GM12878 (cell line): ENCODE data around the gene TTLL4.

ENCODE experiments used
- CTCF ChIP-seq, 3 experiments: IDR thresholded peaks in 2 of 3; conservative IDR thresholded peaks in 1 of 3; 2 replicates each; pipeline ENCODE4 v1.5.1; 2011; ENCODE audit warnings: low read depth in 3 of 3, low read length in 3 of 3, mild to moderate bottlenecking in 3 of 3, control low read depth in 2 of 3, moderate library complexity in 2 of 3, inconsistent platforms in 1 of 3, mixed read lengths in 1 of 3; ENCODE audit not compliant: control insufficient read depth in 2 of 3, insufficient read depth in 1 of 3; ENCODE audit errors: extremely low read depth in 1 of 3
- DPF2 ChIP-seq: fragments of 450-650 bp; IDR thresholded peaks from 2 replicates; pipeline ENCODE4 v1.6.1; 2017; ENCODE audit warnings: mild to moderate bottlenecking
- EZH2 ChIP-seq: IDR thresholded peaks from 2 replicates; pipeline ENCODE4 v1.6.1; 2012; ENCODE audit warnings: low read depth, mild to moderate bottlenecking, control low read depth, inconsistent platforms, low read length, borderline replicate concordance; ENCODE audit not compliant: control insufficient read depth
- GATAD2B ChIP-seq: fragments of 450-650 bp; conservative IDR thresholded peaks from 2 replicates; pipeline ENCODE4 v1.6.1; 2017; ENCODE audit warnings: low read depth, mild to moderate bottlenecking, moderate library complexity
- PAX5 ChIP-seq: IDR thresholded peaks from 2 replicates; pipeline ENCODE4 v1.6.1; 2011; ENCODE audit warnings: low read depth, low read length, borderline replicate concordance
- PML ChIP-seq: IDR thresholded peaks from 2 replicates; pipeline ENCODE4 v1.6.1; 2012; ENCODE audit warnings: low read length, inconsistent platforms
- POLR2A ChIP-seq: IDR thresholded peaks from 2 replicates; pipeline ENCODE4 v1.6.1; 2011; ENCODE audit warnings: low read depth, mild to moderate bottlenecking, low read length
- REST ChIP-seq: IDR thresholded peaks from 2 replicates; pipeline ENCODE4 v1.6.1; 2012; ENCODE audit warnings: mild to moderate bottlenecking, low read depth, low read length
- SMAD1 ChIP-seq: fragments of 450-650 bp; IDR thresholded peaks from 2 replicates; pipeline ENCODE4 v1.6.1; 2018; ENCODE audit warnings: mild to moderate bottlenecking, low read depth; ENCODE audit not compliant: partially characterized antibody
- ZBTB11 ChIP-seq: fragments of 450-650 bp; formaldehyde crosslinking; IDR thresholded peaks from 2 replicates; pipeline ENCODE4 v1.5.0; 2022; ENCODE audit warnings: mild to moderate bottlenecking, missing genetic modification characterization
- ZNF24 ChIP-seq: fragments of 450-650 bp; IDR thresholded peaks from 2 replicates; pipeline ENCODE4 v1.6.1; 2017; ENCODE audit warnings: antibody characterized with exemption, mild to moderate bottlenecking
- TF ChIP-seq, protein P1 (sequence below): IDR thresholded peaks from 2 replicates; pipeline ENCODE4 v1.6.1; 2012; ENCODE audit warnings: low read depth, low read length, improper control_type of control experiment

DNA sequence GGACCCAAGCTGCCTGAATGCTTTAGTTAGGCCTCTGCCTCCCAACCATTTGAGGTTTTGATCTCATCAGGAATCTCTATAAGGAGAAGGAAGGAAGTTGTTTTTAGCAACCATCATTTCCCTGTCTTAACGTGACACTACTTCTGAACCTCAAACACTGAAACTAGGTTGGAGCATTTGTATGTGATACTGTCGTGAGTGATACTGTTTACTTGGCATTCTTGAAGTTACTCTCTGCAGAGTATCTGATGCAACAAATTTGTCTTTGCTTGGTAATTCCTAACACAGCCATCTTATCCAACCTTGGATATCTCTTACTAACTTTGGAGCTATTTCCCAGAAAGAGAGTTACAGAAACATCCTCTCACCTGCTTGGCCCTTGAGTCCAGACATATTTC is 22.1 kb downstream of the TTLL4 start:
- no peak for TF ChIP-seq ZNF24
- TF ChIP-seq POLR2A: no peak
- TF ChIP-seq CTCF (IDR thresholded peaks at IDR 0.05 in 2 of 3, conservative IDR thresholded peaks at IDR 0.05 in 1 of 3; ENCODE audit: control insufficient read depth in 2 of 3, extremely low read depth in 1 of 3, insufficient read depth in 1 of 3, low read depth in 3 of 3, low read length in 3 of 3): no peak
- TF ChIP-seq GATAD2B: no peak
- TF ChIP-seq EZH2: no peak
- no peak for TF ChIP-seq PAX5
- no peak for TF ChIP-seq PML
- no peak for TF ChIP-seq REST
- TF ChIP-seq, protein P1, sequence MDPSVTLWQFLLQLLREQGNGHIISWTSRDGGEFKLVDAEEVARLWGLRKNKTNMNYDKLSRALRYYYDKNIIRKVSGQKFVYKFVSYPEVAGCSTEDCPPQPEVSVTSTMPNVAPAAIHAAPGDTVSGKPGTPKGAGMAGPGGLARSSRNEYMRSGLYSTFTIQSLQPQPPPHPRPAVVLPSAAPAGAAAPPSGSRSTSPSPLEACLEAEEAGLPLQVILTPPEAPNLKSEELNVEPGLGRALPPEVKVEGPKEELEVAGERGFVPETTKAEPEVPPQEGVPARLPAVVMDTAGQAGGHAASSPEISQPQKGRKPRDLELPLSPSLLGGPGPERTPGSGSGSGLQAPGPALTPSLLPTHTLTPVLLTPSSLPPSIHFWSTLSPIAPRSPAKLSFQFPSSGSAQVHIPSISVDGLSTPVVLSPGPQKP: no peak
- no peak for TF ChIP-seq SMAD1
- no peak for TF ChIP-seq ZBTB11 (CRISPR knock-in tag)
- TF ChIP-seq DPF2: no peak
